Measurements from ENCODE around the gene CLDN6.

The CLDN6 gene

DNA sequence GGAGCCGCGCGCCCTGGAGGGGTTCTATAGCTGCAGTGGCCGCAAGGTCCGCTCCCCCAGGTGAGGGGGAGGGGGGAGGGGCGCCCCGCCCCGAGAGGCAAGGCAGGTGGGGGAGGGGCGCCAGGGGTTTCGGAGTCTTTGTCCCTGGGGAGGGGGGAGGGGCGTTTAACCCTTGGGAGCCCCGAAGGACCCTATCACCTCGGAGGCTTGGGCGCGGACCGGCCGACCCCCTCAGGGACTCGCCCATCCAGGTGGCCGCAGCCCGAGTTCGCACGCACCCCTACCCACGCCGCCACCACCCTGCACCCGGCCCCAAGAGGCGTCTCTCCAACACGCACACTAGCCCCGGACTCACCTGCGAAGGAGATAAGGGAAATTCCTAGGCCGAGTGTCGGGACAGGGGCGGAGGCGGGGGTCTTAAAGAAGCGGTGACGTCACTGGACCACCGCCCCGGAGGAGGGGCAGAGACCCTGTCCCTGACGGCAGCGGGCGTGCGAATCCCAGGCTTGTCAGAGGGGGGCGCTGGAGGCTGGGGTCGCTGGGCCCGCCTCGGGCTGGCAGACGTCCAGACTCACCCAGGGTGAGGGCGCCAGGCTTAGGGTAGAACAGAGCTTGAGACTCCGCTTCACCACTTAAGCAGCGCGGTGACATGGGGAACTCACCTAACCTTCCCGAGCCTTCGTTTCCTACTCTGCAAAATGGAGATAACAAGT lies at the start of gene CLDN6:
Gene CLDN6 (minus strand): TSS at position 390 of the 713 bp plus-strand sequence. CDS start 2,162 bp downstream, outside the sequence.
- TF ChIP-seq CTCF (IDR thresholded peaks at IDR 0.05) (peak; percentile 41), ZFX (IDR thresholded peaks at IDR 0.05; ENCODE audit: borderline replicate concordance) (no peak)

DNA sequence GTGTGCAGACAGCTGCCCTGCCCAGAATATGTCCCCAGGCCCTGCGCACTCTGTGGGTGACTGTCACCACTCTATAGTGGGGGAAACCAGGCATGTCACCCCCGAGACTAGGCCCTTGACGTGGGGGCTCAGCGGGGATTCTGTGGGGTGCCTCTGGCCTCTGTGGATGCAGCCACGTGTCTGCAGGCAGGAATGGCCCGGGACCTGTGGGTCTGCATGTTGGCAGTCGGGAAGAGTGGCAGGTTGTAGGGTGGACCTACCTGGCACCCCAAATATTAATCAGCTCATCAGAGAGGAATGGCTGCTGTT lies 48.4 kb upstream of the CLDN6 start:
- TF ChIP-seq CTCF (IDR thresholded peaks at IDR 0.05) (no peak), ZFX (IDR thresholded peaks at IDR 0.05; ENCODE audit: borderline replicate concordance) (no peak)
- H3K27ac ChIP-seq, result no peak overlapping the region

More for the DNA sequence above, at the start of gene CLDN6:
- H3K27ac ChIP-seq, result no peak within 1 kb of the TSS

- H3K27ac ChIP-seq, result no peak overlapping the region
- TF ChIP-seq CTCF (IDR thresholded peaks at IDR 0.05), result no peak
- TF ChIP-seq ZFX (IDR thresholded peaks at IDR 0.05; ENCODE audit: borderline replicate concordance), result no peak
These were observed 47.9 kb upstream of the CLDN6 start for GRCh38 chr16:3065742-3066439.

DNA sequence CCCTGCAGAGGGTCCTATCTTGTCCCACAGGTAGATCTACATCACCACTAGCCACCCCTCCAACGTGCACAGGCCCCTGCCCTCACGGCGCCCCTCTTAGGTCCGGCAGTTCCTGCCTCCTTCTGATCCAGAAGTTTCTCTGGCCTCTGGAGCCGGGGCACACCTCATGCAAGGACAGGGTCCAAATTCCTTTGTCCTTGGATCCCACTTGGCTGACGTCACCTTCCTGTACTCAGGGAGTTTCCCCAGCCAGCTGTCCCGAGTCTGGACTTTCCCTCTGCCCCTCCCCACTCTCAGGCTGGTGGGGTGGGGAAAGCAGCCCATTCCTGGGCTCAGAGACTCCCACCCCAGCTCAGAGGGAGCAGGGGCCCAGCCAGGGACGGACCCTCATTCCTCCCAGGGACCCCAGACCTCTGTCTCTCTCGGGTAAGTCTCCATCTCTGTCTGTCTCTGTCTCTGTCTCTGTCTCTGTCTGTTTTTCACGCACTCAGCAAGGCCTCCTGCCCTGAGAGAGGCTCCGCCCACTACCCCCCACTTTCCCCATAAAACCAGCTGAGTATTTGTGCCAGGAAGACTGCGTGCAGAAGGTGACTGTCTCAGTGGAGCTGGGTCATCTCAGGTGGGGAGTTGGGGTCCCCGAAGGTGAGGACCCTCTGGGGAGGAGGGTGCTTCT lies 47.2 kb upstream of the CLDN6 start, which contains the start of gene IL32:
Gene IL32 (plus strand): TSS at position 572 of the 673 bp plus-strand sequence. CDS start 172 bp downstream, outside the sequence.
- H3K27ac ChIP-seq, result no peak within 1 kb of the TSS
- TF ChIP-seq ZFX (IDR thresholded peaks at IDR 0.05; ENCODE audit: borderline replicate concordance) (no peak), CTCF (IDR thresholded peaks at IDR 0.05) (no peak)

- no peak overlapping the region for H3K27ac ChIP-seq
- no peak for TF ChIP-seq ZFX (IDR thresholded peaks at IDR 0.05; ENCODE audit: borderline replicate concordance)
- no peak for TF ChIP-seq CTCF (IDR thresholded peaks at IDR 0.05)
These were observed 45.8 kb upstream of the CLDN6 start for GRCh38 chr16:3063625-3064386.

- no peak for TF ChIP-seq ZFX (IDR thresholded peaks at IDR 0.05; ENCODE audit: borderline replicate concordance)
- no peak for TF ChIP-seq CTCF (IDR thresholded peaks at IDR 0.05)
- H3K27ac ChIP-seq, result no peak overlapping the region
These were observed 44.6 kb upstream of the CLDN6 start for GRCh38 chr16:3062553-3062952.

Measured in 22Rv1 (cell line).